Heart left ventricle (tissue), 13 donors: ENCODE results near the gene GHSR.

ENCODE experiments used
- CTCF ChIP-seq, 12 donors: fragments of 200-600 bp; sonication (generic) in 4 of 12; IDR thresholded peaks; one replicate each; pipeline versions ENCODE4 v1.5.0 to v1.8.0; 2018 to 2022; ENCODE audit warnings: antibody characterized with exemption in 12 of 12, mild to moderate bottlenecking in 5 of 12
- POLR2A ChIP-seq, 2 donors: fragments of 450-650 bp; IDR thresholded peaks; one replicate each; pipeline ENCODE4 v1.6.1; 2017; ENCODE audit warnings: antibody characterized with exemption in 2 of 2, mild to moderate bottlenecking in 2 of 2, moderate library complexity in 2 of 2
- donor health status: ischemic (EF 13 %, LVEDD 7.1; RV severe dilation, severe dysfunction).
- donor health status: DM: no; HTN: yes; CAD: no.
- donor health status: DM: no; HTN: no; CAD: no.
- donor health status: ischemic (EF 25% LVEDD 6.9; RV normal size, moderate dysfunction).
- donor health status: ischemic (EF 25% LVEDD 5.7; RV mildly dilated, moderate dysfunction).
- donor health status: ischemic (EF 35%, LVEDD 5.7; RV mildly dilated, moderate dysfunction).
- donor health status: nonischemic (EF 11% LVEDD 7.7; RV severe dilation, severe dysfunction).
- donor health status: DM: yes; HTN: yes; CAD: no.
- donor health status: PGD.
- donor health status: ischemic (EF 29% LVEDD 5.4; RV normal size, mild dysfunction).
- donor health status: nonischemic (EF 23%, LVEDD 6.1; RV moderate dilation, normal function).

GRCh38 chr3:172448661-172449465 is 607 bp upstream of the GHSR start:
- TF ChIP-seq CTCF (IDR thresholded peaks at IDR 0.05) (no peak), POLR2A (IDR thresholded peaks at IDR 0.05) (no peak)
